Lower lobe of right lung (tissue), 2 donors: ENCODE measurements around the gene MYPOP. TPM values are rescaled to one million over a fixed set of nuclear protein-coding genes. Genes with fewer than 3 reads are reported as not detected.

Experiments used
- ATAC-seq, 2 donors: fragments of 200-7000 bp; cut with Tn5 transposase; one replicate each; pipeline ENCODE4 v1.9.1; 2020 to 2022; ENCODE audit warnings: mild to moderate bottlenecking in 2 of 2, moderate library complexity in 2 of 2
- DNase-seq: peaks from one replicate; pipeline ENCODE4 v3.0.0-alpha.2; 2020
- H3K27ac ChIP-seq: fragments of 200-600 bp; one replicate; pipeline ENCODE4 v1.8.0; 2022
- H3K27me3 ChIP-seq: fragments of 200-600 bp; one replicate; pipeline ENCODE4 v1.8.0; 2022; ENCODE audit warnings: low read depth
- H3K36me3 ChIP-seq: fragments of 200-600 bp; one replicate; pipeline ENCODE4 v1.8.0; 2022; ENCODE audit warnings: mild to moderate bottlenecking
- H3K4me1 ChIP-seq: fragments of 200-600 bp; one replicate; pipeline ENCODE4 v1.8.0; 2022
- H3K4me3 ChIP-seq: fragments of 200-600 bp; one replicate; pipeline ENCODE4 v1.8.0; 2022; ENCODE audit warnings: mild to moderate bottlenecking
- H3K9me3 ChIP-seq: fragments of 200-600 bp; one replicate; pipeline ENCODE4 v1.8.0; 2022
- intact Hi-C: fragments of 100-400 bp; cut with DNase I; formaldehyde crosslinking; loops from one replicate; pipeline ENCODE4 v1.11.0; 2022
- total RNA-seq: library from RNA; stranded (reverse); fragmentation: NEBNext Ultra II Directional; extraction: Animal tissue kit (Norgen Biotek cat#: 25700); gene quantifications from one replicate; pipeline ENCODE4 v1.2.1, GENCODE V29; 2021
- TF ChIP-seq, protein P1 (sequence below): fragments of 200-600 bp; IDR thresholded peaks from one replicate; pipeline ENCODE4 v1.8.0; 2022; ENCODE audit warnings: antibody characterized with exemption, mild to moderate bottlenecking
- donor health status: DM: no; HTN: yes; CAD: no; lungs with severe emphysema.

The MYPOP gene
- total RNA-seq, 1 donor from 2014 or later: 7.5 TPM

DNA sequence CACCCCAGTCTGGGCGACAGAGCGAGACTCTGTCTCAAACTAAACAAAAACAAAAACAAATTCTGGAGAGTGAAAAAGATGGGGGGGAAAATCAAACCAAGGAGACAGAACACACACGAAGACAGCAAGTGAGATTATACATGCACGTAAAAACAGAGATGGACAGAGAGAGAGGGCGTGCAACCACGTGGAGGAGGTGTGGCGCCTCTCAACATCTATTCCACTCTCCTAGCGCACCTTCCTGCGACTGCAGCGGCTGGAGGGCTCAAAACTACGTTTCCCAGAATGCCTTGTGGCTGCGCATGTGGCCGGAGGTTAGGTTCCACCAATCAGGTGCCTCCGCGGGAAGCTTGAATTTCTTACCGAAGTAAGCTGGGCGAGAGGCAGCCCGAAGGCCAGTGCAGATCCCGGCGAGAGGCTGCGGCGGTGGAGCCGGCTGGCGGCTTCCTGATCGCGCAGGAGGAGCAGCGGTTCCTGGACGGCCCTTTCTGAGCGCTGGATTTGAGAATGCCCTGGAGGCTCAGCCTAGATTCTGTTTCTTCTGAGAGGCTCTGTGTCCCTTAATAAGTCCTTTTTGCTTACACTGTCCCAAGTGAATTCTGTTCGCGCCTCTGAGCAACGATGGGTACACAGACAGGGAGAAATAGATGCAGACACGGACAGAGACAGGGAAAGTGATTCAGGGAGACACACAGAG is 25.3 kb upstream of the MYPOP start:
- H3K27me3 ChIP-seq: no peaks in the 10 kb centered on the region
- ATAC-seq (peak; percentile 93), DNase-seq (peak; percentile 92)
- H3K36me3 ChIP-seq: no peaks in the 10 kb centered on the region
- intact Hi-C loops: no loop called here
- H3K9me3 ChIP-seq: no peaks in the 10 kb centered on the region
- H3K27ac ChIP-seq: no peak overlapping the region
- TF ChIP-seq, protein P1, sequence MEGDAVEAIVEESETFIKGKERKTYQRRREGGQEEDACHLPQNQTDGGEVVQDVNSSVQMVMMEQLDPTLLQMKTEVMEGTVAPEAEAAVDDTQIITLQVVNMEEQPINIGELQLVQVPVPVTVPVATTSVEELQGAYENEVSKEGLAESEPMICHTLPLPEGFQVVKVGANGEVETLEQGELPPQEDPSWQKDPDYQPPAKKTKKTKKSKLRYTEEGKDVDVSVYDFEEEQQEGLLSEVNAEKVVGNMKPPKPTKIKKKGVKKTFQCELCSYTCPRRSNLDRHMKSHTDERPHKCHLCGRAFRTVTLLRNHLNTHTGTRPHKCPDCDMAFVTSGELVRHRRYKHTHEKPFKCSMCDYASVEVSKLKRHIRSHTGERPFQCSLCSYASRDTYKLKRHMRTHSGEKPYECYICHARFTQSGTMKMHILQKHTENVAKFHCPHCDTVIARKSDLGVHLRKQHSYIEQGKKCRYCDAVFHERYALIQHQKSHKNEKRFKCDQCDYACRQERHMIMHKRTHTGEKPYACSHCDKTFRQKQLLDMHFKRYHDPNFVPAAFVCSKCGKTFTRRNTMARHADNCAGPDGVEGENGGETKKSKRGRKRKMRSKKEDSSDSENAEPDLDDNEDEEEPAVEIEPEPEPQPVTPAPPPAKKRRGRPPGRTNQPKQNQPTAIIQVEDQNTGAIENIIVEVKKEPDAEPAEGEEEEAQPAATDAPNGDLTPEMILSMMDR: no peak
- H3K4me3 ChIP-seq: no peak overlapping the region
- peaks cover 5% of the 10 kb centered on the region for H3K4me1 ChIP-seq

DNA sequence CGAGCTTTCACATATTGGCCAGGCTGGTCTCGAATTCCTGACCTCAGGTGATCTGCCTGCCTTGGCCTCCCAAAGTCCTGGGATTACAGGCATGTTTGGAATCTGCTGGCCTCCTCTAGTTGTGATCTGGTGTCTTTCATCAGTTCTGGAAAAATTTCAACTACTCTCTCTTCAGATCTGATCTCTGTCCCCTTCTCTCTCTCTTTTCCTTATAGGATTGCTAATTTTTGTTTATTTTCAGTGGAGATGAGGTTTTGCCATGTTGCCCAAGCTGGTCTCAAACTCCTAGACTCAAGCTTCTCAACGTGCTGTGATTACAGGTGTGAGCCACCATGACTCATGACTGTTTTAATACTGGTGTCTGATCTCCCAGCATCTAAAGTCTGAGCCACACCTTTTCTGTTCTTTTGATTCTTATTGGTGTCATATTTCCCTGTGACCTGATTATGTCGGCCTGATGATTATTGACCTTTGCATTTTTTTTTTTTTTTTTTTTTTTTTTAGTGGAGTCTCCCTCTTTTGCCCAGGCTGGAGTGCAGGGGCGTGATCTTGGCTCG is 22.6 kb upstream of the MYPOP start:
- H3K36me3 ChIP-seq: no peaks in the 10 kb centered on the region
- H3K4me1 ChIP-seq: peaks cover 5% of the 10 kb centered on the region
- DNase-seq: no peak
- TF ChIP-seq, protein P1: no peak
- intact Hi-C loops: no loop called here
- H3K9me3 ChIP-seq: no peaks in the 10 kb centered on the region
- H3K27me3 ChIP-seq: peaks cover 4% of the 10 kb centered on the region
- ATAC-seq: no peak
- H3K4me3 ChIP-seq: no peak overlapping the region
- H3K27ac ChIP-seq: no peak overlapping the region

DNA sequence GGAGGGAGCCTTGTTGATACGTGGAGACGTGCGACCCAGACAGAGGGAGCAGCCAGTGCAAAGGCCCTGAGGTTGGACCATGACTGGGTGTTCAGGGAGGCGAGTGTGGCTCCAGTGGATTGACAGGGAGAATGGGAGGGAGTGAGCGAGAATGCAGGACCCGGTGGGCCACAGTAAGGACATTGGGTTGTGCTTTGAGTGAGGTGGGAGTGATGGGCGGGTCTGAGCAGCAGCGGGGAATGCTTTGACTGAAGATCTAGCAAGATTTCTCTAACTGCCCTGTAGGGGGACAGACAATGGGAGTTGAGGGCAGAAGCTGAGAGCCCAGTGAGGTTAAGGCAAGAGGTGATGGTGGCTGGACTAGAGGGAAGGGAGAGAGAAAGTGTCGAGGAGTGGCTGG is 19.9 kb upstream of the MYPOP start:
- Histone ChIP-seq H3K4me1 (no peaks in the 10 kb centered on the region), H3K4me3 (no peak overlapping the region), H3K27me3 (peaks cover 4% of the 10 kb centered on the region), H3K9me3 (no peaks in the 10 kb centered on the region), H3K27ac (no peak overlapping the region), H3K36me3 (no peaks in the 10 kb centered on the region)
- DNase-seq (no peak), ATAC-seq (no peak)
- intact Hi-C loops: no loop called here
- TF ChIP-seq, protein P1: no peak

DNA sequence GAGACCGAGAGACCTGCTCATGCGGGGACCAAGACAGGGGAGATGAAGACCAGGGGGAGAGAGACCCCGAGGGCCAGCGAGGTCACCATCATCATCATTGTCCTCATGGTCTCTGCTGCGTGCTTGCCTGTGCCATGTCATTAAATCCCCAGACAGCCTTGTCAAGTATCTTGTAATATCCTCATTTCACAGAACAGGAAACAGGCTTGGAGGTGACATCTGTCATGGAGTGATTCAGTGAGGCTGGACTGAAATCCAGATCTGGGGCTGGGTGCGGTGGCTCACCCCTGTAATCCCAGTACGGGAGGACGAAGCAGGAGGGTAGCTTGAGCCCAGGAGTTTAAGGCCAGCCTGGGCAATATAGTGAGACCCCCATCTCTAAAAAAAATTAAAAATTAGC is 18.0 kb upstream of the MYPOP start:
- Histone ChIP-seq H3K36me3 (no peaks in the 10 kb centered on the region), H3K9me3 (no peaks in the 10 kb centered on the region), H3K27me3 (peaks cover 4% of the 10 kb centered on the region), H3K27ac (no peak overlapping the region), H3K4me3 (no peak overlapping the region), H3K4me1 (no peaks in the 10 kb centered on the region)
- TF ChIP-seq, protein P1: no peak
- intact Hi-C loops: no loop called here
- no peak for ATAC-seq
- no peak for DNase-seq

GRCh38 chr19:45919678-45920077 is 17.3 kb upstream of the MYPOP start:
- Histone ChIP-seq H3K36me3 (no peaks in the 10 kb centered on the region), H3K27ac (no peak overlapping the region), H3K9me3 (no peaks in the 10 kb centered on the region), H3K4me1 (no peaks in the 10 kb centered on the region), H3K4me3 (no peak overlapping the region), H3K27me3 (peaks cover 4% of the 10 kb centered on the region)
- no peak for ATAC-seq
- DNase-seq: no peak
- intact Hi-C loops: no loop called here
- TF ChIP-seq, protein P1: no peak
